T1000 (cell line): ENCODE data around the gene SPOCD1.

Experiments used
- DNase-seq: peaks from one replicate; lab custom pipeline; 2025; ENCODE audit warnings: mixed read lengths; lab: John Stamatoyannopoulos, UW

Gene SPOCD1

DNA sequence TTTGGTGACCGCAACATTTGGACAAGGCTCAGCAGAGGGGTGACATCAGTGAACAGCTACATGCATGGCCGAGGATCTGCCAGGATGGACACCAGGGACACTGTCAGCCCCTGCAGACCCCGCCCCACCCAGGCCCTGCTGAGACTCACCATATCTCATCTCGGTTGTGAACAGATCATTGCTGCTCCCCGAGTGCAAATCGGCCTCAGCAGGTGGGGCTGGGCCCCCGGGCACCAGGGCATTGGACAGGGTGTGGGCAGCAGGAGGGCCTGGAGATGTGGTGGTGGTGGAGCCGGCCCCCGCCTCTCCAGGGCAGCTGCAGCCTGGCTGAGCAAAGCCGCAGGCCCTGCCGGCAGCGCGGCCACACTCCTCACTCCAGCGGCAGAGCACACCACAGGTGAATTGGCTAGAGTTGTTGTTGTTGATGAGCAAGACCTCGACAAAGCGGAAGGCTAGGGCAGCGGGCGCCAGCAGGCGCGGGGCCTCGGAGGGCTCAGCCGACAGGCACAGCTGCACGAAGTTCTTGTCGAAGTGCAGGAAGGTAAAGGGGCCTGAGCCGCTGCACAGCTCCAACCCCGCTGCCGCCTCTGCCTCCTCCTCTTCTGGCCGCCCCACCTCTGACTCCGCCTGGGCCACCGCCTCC, 59.9 kb downstream of the SPOCD1 start:
- no peak for DNase-seq

- DNase-seq, result no peak
These were observed 60.6 kb downstream of the SPOCD1 start for GRCh38 chr1:31755197-31755611.

GRCh38 chr1:31754397-31754796, 61.4 kb downstream of the SPOCD1 start:
- DNase-seq, result no peak

- no peak for DNase-seq
These were observed 62.0 kb downstream of the SPOCD1 start for GRCh38 chr1:31753707-31754349.

GRCh38 chr1:31752952-31753475, 62.8 kb downstream of the SPOCD1 start:
- DNase-seq, result no peak

DNA sequence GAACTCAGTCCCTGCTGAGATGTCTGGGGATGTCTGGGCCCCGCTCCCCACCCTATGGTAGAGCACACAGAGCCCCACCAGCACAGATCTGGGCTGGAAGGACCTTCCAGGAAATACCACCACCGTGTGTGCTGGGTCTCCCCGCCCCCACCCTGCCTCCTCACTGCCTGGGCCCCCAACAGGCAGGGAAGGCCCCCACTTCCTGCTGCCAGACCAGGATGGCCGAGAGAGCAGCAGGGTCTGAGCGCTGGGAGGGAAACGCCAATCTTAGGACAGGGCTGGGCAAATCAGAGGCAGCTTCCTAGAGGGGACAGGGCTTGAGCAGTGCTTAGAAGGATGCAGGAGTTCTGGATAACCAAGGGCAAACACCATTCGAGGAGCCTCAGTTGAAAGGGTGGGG, 63.6 kb downstream of the SPOCD1 start:
- DNase-seq, result no peak

DNA sequence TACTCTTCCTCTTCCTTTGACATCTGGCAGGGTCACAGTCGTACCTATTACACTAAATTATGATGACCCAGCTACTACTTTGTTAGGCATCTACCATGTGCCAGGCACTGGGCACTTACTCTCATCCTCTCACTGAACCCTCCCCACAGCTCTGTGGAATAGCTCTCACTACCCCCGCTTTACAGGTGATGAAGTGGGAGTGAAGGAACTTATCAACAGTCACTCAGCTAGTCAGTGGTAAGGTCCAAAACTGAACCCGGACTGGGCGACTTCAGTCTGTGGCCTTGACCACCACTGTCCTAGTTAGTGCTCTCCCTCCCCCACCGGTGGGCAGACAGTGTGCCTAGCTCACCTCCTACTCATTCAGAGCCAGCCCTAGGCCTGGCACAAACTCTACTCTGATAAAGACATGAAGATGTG, 64.0 kb downstream of the SPOCD1 start:
- DNase-seq, result no peak

GRCh38 chr1:31750858-31751510, 64.8 kb downstream of the SPOCD1 start:
- no peak for DNase-seq

- no peak for DNase-seq
These were observed 65.8 kb downstream of the SPOCD1 start for GRCh38 chr1:31749785-31750735.

GRCh38 chr1:31748365-31748764, 67.5 kb downstream of the SPOCD1 start:
- no peak for DNase-seq

GRCh38 chr1:31747304-31747703, 68.5 kb downstream of the SPOCD1 start:
- DNase-seq, result no peak

DNA sequence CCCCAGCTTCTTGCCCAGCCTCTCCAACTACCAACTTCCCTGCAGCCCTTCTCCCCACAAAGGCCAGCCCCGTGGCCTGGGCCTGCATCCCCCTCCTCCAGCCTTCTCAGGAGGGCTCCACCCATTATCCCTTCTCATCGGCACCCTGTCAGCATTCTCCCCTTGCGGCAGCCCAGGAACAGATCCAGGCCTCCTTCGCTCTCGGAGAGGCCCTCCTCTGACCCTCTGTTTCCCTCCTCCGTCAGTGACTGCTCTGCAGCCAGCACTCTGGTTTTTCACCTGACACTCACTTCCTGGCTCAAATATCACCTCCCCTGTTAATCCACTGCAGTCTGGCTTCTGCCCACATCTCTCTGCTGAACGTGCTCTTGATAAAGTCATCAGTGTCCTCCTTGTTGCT, 69.1 kb downstream of the SPOCD1 start:
- DNase-seq, result no peak

- DNase-seq, result no peak
These were observed 69.7 kb downstream of the SPOCD1 start for GRCh38 chr1:31745946-31746670.

GRCh38 chr1:31745096-31745945, 70.5 kb downstream of the SPOCD1 start:
- peak; percentile 64 for DNase-seq

GRCh38 chr1:31744165-31744888, 71.5 kb downstream of the SPOCD1 start:
- no peak for DNase-seq

- DNase-seq, result no peak
These were observed 73.2 kb downstream of the SPOCD1 start for GRCh38 chr1:31742462-31743212.
